H1 (cell line): Measurements from ENCODE around the gene SCCPDH. TPM values are rescaled to one million over a fixed set of nuclear protein-coding genes. Genes with fewer than 3 reads are reported as not detected.

ENCODE experiments used
- CTCF ChIA-PET: fragments of 300-600 bp; sonication (Branson Sonifier 250); formaldehyde crosslinking; loops from one replicate; lab custom pipeline; 2021; ENCODE audit not compliant: partially characterized antibody; lab: Charles Lee
- POLR2A ChIA-PET: fragments of 300-600 bp; sonication (Branson Sonifier 250); formaldehyde crosslinking; loops from one replicate; lab custom pipeline; 2021; ENCODE audit warnings: inconsistent platforms; ENCODE audit not compliant: partially characterized antibody; lab: Charles Lee
- DNase-seq, 2 experiments: peaks; one replicate each; pipeline versions ENCODE4 v3.0.0 to v3.0.0-alpha.2; 2010 to 2022; ENCODE audit warnings: low spot score in 2 of 2, low read depth in 1 of 2, mixed read lengths in 1 of 2
- FAIRE-seq: peaks from 2 replicates; lab custom pipeline; 2011; peaks lifted over from hg19 to GRCh38; lab: Jason Lieb, UNC
- H2AFZ ChIP-seq: 2 replicates; pipeline ENCODE4 v1.8.1; 2012; ENCODE audit warnings: low read length, inconsistent platforms
- H2AK5ac ChIP-seq: 2 replicates; pipeline ENCODE4 v1.6.1; 2013; ENCODE audit warnings: low read depth, low read length
- H2BK120ac ChIP-seq: replicated peaks from 2 replicates; pipeline ENCODE3; 2013; ENCODE audit warnings: low read depth, low read length, inconsistent platforms
- H2BK12ac ChIP-seq: 2 replicates; pipeline ENCODE4 v1.6.1; 2013; ENCODE audit warnings: low read depth, low read length
- H2BK15ac ChIP-seq: 2 replicates; pipeline ENCODE4 v1.6.1; 2013; ENCODE audit warnings: low read length
- H2BK20ac ChIP-seq: 2 replicates; pipeline ENCODE4 v1.6.1; 2013; ENCODE audit warnings: low read length
- H2BK5ac ChIP-seq: 2 replicates; pipeline ENCODE4 v1.6.1; 2013; ENCODE audit warnings: low read depth, low read length
- H3K14ac ChIP-seq: 2 replicates; pipeline ENCODE4 v1.6.1; 2013; ENCODE audit warnings: inconsistent platforms; ENCODE audit not compliant: insufficient read length
- H3K18ac ChIP-seq: 2 replicates; pipeline ENCODE4 v1.6.1; 2013; ENCODE audit warnings: low read length; ENCODE audit errors: extremely low read depth
- H3K23ac ChIP-seq: 2 replicates; pipeline ENCODE4 v1.6.1; 2013; ENCODE audit warnings: inconsistent platforms; ENCODE audit not compliant: insufficient read length
- H3K23me2 ChIP-seq: 2 replicates; pipeline ENCODE4 v1.6.1; 2013; ENCODE audit warnings: low read depth, low read length
- H3K27ac ChIP-seq: 2 replicates; pipeline ENCODE4 v1.6.1; 2011; ENCODE audit warnings: low read depth, low read length, inconsistent platforms
- H3K27me3 ChIP-seq, 4 experiments: replicated peaks in 1 of 4; 1 replicate in 1 of 4; 2 replicates in 3 of 4; pipeline versions ENCODE4 v1.6.1 to v1.8.1; 2011 to 2013; ENCODE audit warnings: low read length in 3 of 4, mild to moderate bottlenecking in 3 of 4, inconsistent platforms in 2 of 4, mixed read lengths in 2 of 4, moderate library complexity in 1 of 4; ENCODE audit not compliant: control insufficient read depth in 3 of 4, insufficient read depth in 3 of 4; ENCODE audit errors: extremely low read depth in 1 of 4
- H3K36me3 ChIP-seq, 4 experiments: 2 replicates each; pipeline versions ENCODE4 v1.6.1 to v1.8.1; 2011 to 2013; ENCODE audit warnings: mild to moderate bottlenecking in 4 of 4, low read length in 3 of 4, moderate library complexity in 2 of 4, control low read depth in 1 of 4, inconsistent platforms in 1 of 4; ENCODE audit not compliant: insufficient read depth in 4 of 4, control insufficient read depth in 2 of 4
- H3K4ac ChIP-seq: replicated peaks from 2 replicates; pipeline ENCODE3; 2013; ENCODE audit warnings: low read length, low read depth, mixed read lengths, inconsistent platforms; ENCODE audit not compliant: insufficient read length
- H3K4me1 ChIP-seq, 4 experiments: replicated peaks in 1 of 4; 1 replicate in 1 of 4; 2 replicates in 3 of 4; pipeline versions ENCODE4 v1.6.1 to v1.8.1; 2011 to 2013; ENCODE audit warnings: low read length in 3 of 4, inconsistent platforms in 2 of 4, mixed read lengths in 1 of 4; ENCODE audit not compliant: insufficient read depth in 4 of 4, control insufficient read depth in 3 of 4
- H3K4me2 ChIP-seq, 2 experiments: 2 replicates each; pipeline versions ENCODE4 v1.6.1 to v1.8.1; 2011 to 2013; ENCODE audit warnings: low read depth in 2 of 2, low read length in 2 of 2, control low read depth in 1 of 2, inconsistent platforms in 1 of 2, mild to moderate bottlenecking in 1 of 2; ENCODE audit not compliant: insufficient read depth in 1 of 2
- H3K4me3 ChIP-seq, 4 experiments: fragments of 200-600, 300-600 bp in 1 of 4; sonication (generic), shearing (Covaris generic), sonication (Bioruptor Twin) in 1 of 4; 2 replicates each; pipeline versions ENCODE4 v1.5.1 to v1.8.1; 2011 to 2016; ENCODE audit warnings: low read length in 4 of 4, low read depth in 3 of 4, control low read depth in 2 of 4, inconsistent platforms in 2 of 4, mild to moderate bottlenecking in 2 of 4, mixed read lengths in 1 of 4, moderate library complexity in 1 of 4; ENCODE audit not compliant: insufficient read depth in 2 of 4; ENCODE audit errors: extremely low read depth in 1 of 4
- H3K56ac ChIP-seq: replicated peaks from 2 replicates; pipeline ENCODE3; 2013; ENCODE audit warnings: low read depth, mild to moderate bottlenecking, mixed read lengths, low read length, inconsistent platforms; ENCODE audit not compliant: insufficient read length
- H3K79me1 ChIP-seq: 2 replicates; pipeline ENCODE4 v1.6.1; 2013; ENCODE audit warnings: low read depth, low read length, control low read depth
- H3K79me2 ChIP-seq, 2 experiments: 2 replicates each; pipeline versions ENCODE4 v1.6.1 to v1.8.1; 2012 to 2013; ENCODE audit warnings: low read length in 2 of 2, mild to moderate bottlenecking in 2 of 2, inconsistent platforms in 1 of 2; ENCODE audit not compliant: insufficient read depth in 2 of 2, control insufficient read depth in 1 of 2
- H3K9ac ChIP-seq, 4 experiments: replicated peaks in 1 of 4; 1 replicate in 1 of 4; 2 replicates in 3 of 4; pipeline versions ENCODE4 v1.6.1 to v1.8.1; 2011 to 2013; ENCODE audit warnings: low read depth in 3 of 4, low read length in 3 of 4, control low read depth in 2 of 4, mild to moderate bottlenecking in 2 of 4, moderate library complexity in 2 of 4, inconsistent platforms in 1 of 4; ENCODE audit errors: extremely low read depth in 1 of 4
- H3K9me3 ChIP-seq, 2 experiments: 2 replicates each; pipeline versions ENCODE4 v1.6.1 to v1.8.1; 2012 to 2013; ENCODE audit warnings: mild to moderate bottlenecking in 2 of 2, moderate library complexity in 2 of 2, control low read depth in 1 of 2, inconsistent platforms in 1 of 2, low read depth in 1 of 2, low read length in 1 of 2, mixed read lengths in 1 of 2; ENCODE audit not compliant: insufficient read depth in 2 of 2
- H4K20me1 ChIP-seq, 2 experiments: replicated peaks in 1 of 2; 2 replicates each; pipeline versions ENCODE3 to v1.8.1; 2011 to 2013; ENCODE audit warnings: inconsistent platforms in 2 of 2, low read length in 2 of 2, mild to moderate bottlenecking in 1 of 2; ENCODE audit not compliant: insufficient read depth in 2 of 2, control insufficient read depth in 1 of 2
- H4K5ac ChIP-seq: 2 replicates; pipeline ENCODE4 v1.6.1; 2013; ENCODE audit warnings: low read length, low read depth, mixed read lengths, inconsistent platforms; ENCODE audit not compliant: insufficient read length
- H4K8ac ChIP-seq: 2 replicates; pipeline ENCODE4 v1.8.0; 2013; ENCODE audit warnings: mild to moderate bottlenecking, moderate library complexity, low read length, inconsistent platforms; ENCODE audit not compliant: insufficient read depth; ENCODE audit errors: extremely low read depth
- H4K91ac ChIP-seq: replicated peaks from 2 replicates; pipeline ENCODE3; 2013; ENCODE audit warnings: low read length, mixed read lengths, inconsistent platforms; ENCODE audit not compliant: insufficient read length
- BRCA1 ChIP-seq: IDR thresholded peaks from 2 replicates; pipeline ENCODE4 v1.6.1; 2012; ENCODE audit warnings: low read depth, low read length, improper control_type of control experiment
- TBP ChIP-seq: IDR thresholded peaks from 2 replicates; pipeline ENCODE4 v1.6.1; 2011; ENCODE audit warnings: low read depth, low read length, improper control_type of control experiment
- WGBS, 2 experiments: shearing (Covaris generic) in 1 of 2; methylation state at CpG; one replicate each; pipeline versions ENCODE4 v1.1.6 to v1.1.7; 2013 to 2015; ENCODE audit warnings: low lambda C conversion rate in 2 of 2, mixed read lengths in 2 of 2, inconsistent platforms in 1 of 2, low coverage in 1 of 2, missing lambda C conversion rate in 1 of 2; ENCODE audit not compliant: insufficient replicate concordance in 2 of 2, insufficient coverage in 1 of 2, insufficient read length in 1 of 2; ENCODE audit errors: extremely low coverage in 1 of 2, missing lambda C conversion rate in 1 of 2; 5-methylcytosine and 5-hydroxymethylcytosine counted together
- polyA plus RNA-seq, 7 experiments: library from polyadenylated mRNA; depleted of rRNA in 3 of 7; stranded (reverse) in 5 of 7; unstranded in 2 of 7; fragments of >200 nt in 5 of 7; fragments of 200-250 nt in 2 of 7; gene quantifications; 1 replicate in 5 of 7; 2 replicates in 1 of 7; 4 replicates in 1 of 7; pipeline versions ENCODE4 v1.2.1 to v1.2.3, GENCODE V29; 2011 to 2013; ENCODE audit warnings: missing spikeins in 2 of 7, mixed read lengths in 2 of 7
- total RNA-seq: library from RNA; stranded (reverse); fragmentation: NEBNext Ultra II Directional; extraction: Animal tissue kit (Norgen Biotek cat#: 25700); gene quantifications from 2 replicates; pipeline ENCODE4 v1.2.1, GENCODE V29; 2021

SCCPDH gene
- total and polyA plus RNA-seq, 2 of the 8 experiments (the other 6 are each of a cell fraction or from before 2014, with no cell fraction given) = 9.5 to 17.0 TPM

GRCh38 chr1:246748006-246748405, 23.8 kb downstream of the SCCPDH start:
- H3K79me2 ChIP-seq = no peaks in the 10 kb centered on the region
- 93% methylated on average over 9 of the region's 9 CpGs; no CpG with 5 or more reads in 1 of the 2 experiments for WGBS, 2 experiments
- no peak for FAIRE-seq
- no peak overlapping the region for H4K5ac ChIP-seq
- peaks cover 0 to 6% (median 0%) of the 10 kb centered on the region in 4 experiments; a peak in 1 of 8 replicates for H3K36me3 ChIP-seq
- DNase-seq = no peak
- no peak overlapping the region for H2BK12ac ChIP-seq
- H3K4me2 ChIP-seq = no peak overlapping the region
- H2AFZ ChIP-seq = no peak overlapping the region
- no peak overlapping the region for H2AK5ac ChIP-seq
- no peak overlapping the region for H2BK120ac ChIP-seq
- H4K91ac ChIP-seq = no peak overlapping the region
- no peaks in the 10 kb centered on the region for H3K27me3 ChIP-seq
- no peak overlapping the region for H2BK15ac ChIP-seq
- no peak overlapping the region for H2BK20ac ChIP-seq
- H3K27ac ChIP-seq = no peak overlapping the region
- H3K79me1 ChIP-seq = no peaks in the 10 kb centered on the region
- H3K56ac ChIP-seq = no peak overlapping the region
- POLR2A ChIA-PET = no interaction called here
- no peak for TF ChIP-seq BRCA1
- TF ChIP-seq TBP = no peak
- CTCF ChIA-PET = interaction anchor here (0.6 to 1.7 kb wide), 3 partner anchors 27 to 760 kb away, joined by 3 read pairs; no protein-coding TSS in a partner anchor
- H3K23ac ChIP-seq = no peak overlapping the region
- no peak overlapping the region for H3K14ac ChIP-seq
- no peak overlapping the region for H3K4ac ChIP-seq
- H4K8ac ChIP-seq = no peak overlapping the region
- H3K23me2 ChIP-seq = no peaks in the 10 kb centered on the region
- H4K20me1 ChIP-seq = no peaks in the 10 kb centered on the region
- no peaks in the 10 kb centered on the region for H3K4me1 ChIP-seq
- no peak overlapping the region for H2BK5ac ChIP-seq
- no peak overlapping the region for H3K4me3 ChIP-seq
- no peak overlapping the region for H3K18ac ChIP-seq
- H3K9ac ChIP-seq = no peak overlapping the region
- no peaks in the 10 kb centered on the region for H3K9me3 ChIP-seq
